Left forelimb (tissue), 1 donor: Measurements from ENCODE around the gene SPC24.
A peak's percentile ranks its signal among the peaks of the same experiment; 100 is the strongest.
"Not testable (repeated sequence)": the region's sequence is repeated elsewhere in the genome, so short reads cannot be mapped to it uniquely, and the experiment has no call there.

Source experiments
- DNase-seq: peaks from one replicate; pipeline ENCODE4 v3.0.0-alpha.2; 2018; ENCODE audit warnings: low spot score

Gene SPC24

GRCh38 chr19:11130824-11131455, 24.6 kb downstream of the SPC24 start:
- DNase-seq: peak; percentile 80

GRCh38 chr19:11127905-11128304, 27.7 kb downstream of the SPC24 start:
- DNase-seq: no peak

- DNase-seq: peak; percentile 82
Observed at GRCh38 chr19:11125994-11126685, 29.4 kb downstream of the SPC24 start.

- not testable (repeated sequence) for DNase-seq
Observed at GRCh38 chr19:11124157-11124556, 31.4 kb downstream of the SPC24 start.

- DNase-seq: no peak
Observed at GRCh38 chr19:11123114-11123513, 32.5 kb downstream of the SPC24 start.

- DNase-seq: not testable (repeated sequence)
Observed at GRCh38 chr19:11121963-11122362, 33.6 kb downstream of the SPC24 start.

- DNase-seq: no peak
Observed at GRCh38 chr19:11116507-11116906, 39.1 kb downstream of the SPC24 start.

- DNase-seq: no peak
Observed at GRCh38 chr19:11115895-11116446, 39.6 kb downstream of the SPC24 start.

- DNase-seq: no peak
Observed at GRCh38 chr19:11115042-11115441, 40.5 kb downstream of the SPC24 start.

- DNase-seq: no peak
Observed at GRCh38 chr19:11113140-11113708, 42.4 kb downstream of the SPC24 start.

- no peak for DNase-seq
Observed at GRCh38 chr19:11111771-11112144, 43.8 kb downstream of the SPC24 start.

- DNase-seq: no peak
Observed at GRCh38 chr19:11111117-11111770, 44.3 kb downstream of the SPC24 start.

GRCh38 chr19:11108746-11109145, 46.8 kb downstream of the SPC24 start:
- no peak for DNase-seq

GRCh38 chr19:11106477-11106876, 49.1 kb downstream of the SPC24 start:
- DNase-seq: no peak

- no peak for DNase-seq
Observed at GRCh38 chr19:11105014-11105636, 50.5 kb downstream of the SPC24 start.

GRCh38 chr19:11103667-11104066, 51.9 kb downstream of the SPC24 start:
- not testable (repeated sequence) for DNase-seq

GRCh38 chr19:11102944-11103343, 52.6 kb downstream of the SPC24 start:
- DNase-seq: no peak

GRCh38 chr19:11101057-11101456, 54.5 kb downstream of the SPC24 start:
- DNase-seq: no peak

- no peak for DNase-seq
Observed at GRCh38 chr19:11100049-11100448, 55.5 kb downstream of the SPC24 start.

GRCh38 chr19:11098861-11099260, 56.7 kb downstream of the SPC24 start:
- DNase-seq: no peak

GRCh38 chr19:11098327-11098726, 57.3 kb downstream of the SPC24 start:
- no peak for DNase-seq

GRCh38 chr19:11097367-11097766, 58.2 kb downstream of the SPC24 start:
- not testable (repeated sequence) for DNase-seq
